ENCODE measurements around the gene ELL. TPM values are rescaled to one million over a fixed set of nuclear protein-coding genes. Genes with fewer than 3 reads are reported as not detected.

ELL gene
- 22.1 and 24.2 TPM in 2 replicates for total RNA-seq (2014; rRNA removed; shearing (Covaris generic))
- polyA plus RNA-seq (2016; fragmentation: Nextera tagmentation; extraction: Ambion mirVana), result 16.4 and 17.1 TPM in 2 replicates

GRCh38 chr19:18521692-18522123 lies at the start of gene ELL:
ELL (minus strand) TSS chr19:18522070; CDS start chr19:18522055, 15 bp downstream.
- Histone ChIP-seq H4K20me1 (ENCODE audit: insufficient read depth) (0 out of 2 replicates have a peak, but pooled peaks cover 5% of the 10 kb centered on the region), H3K9me3 (ENCODE audit: low read depth) (no peaks in the 10 kb centered on the region), H3K79me2 (ENCODE audit: insufficient read depth) (peaks cover 50% of the 10 kb centered on the region), H3K9me2 (ENCODE audit: insufficient read depth) (no peaks in the 10 kb centered on the region), H3K27ac (peak within 1 kb of the TSS; percentile 98), H3K36me3 (ENCODE audit: low read depth) (no peaks in the 10 kb centered on the region), H3K4me1 (ENCODE audit: insufficient read depth) (peaks cover 12% of the 10 kb centered on the region), H3K4me2 (ENCODE audit: unreplicated experiment) (peak within 1 kb of the TSS; percentile 88), H3K27me3 (replicated peaks; ENCODE audit: insufficient read depth) (no peaks in the 10 kb centered on the region), H2AFZ (peak within 1 kb of the TSS; percentile 75), H3K4me3 (peak within 1 kb of the TSS; percentile 90), H3F3A (ENCODE audit: insufficient read depth) (peaks cover 25% of the 10 kb centered on the region; the same call in 1 of the 2 replicates), H3K9ac (peak within 1 kb of the TSS; percentile 98)
- DNase-seq, result no peak
- in situ Hi-C loops (cut with MboI), result no loop called here
- TF ChIP-seq EZH2phosphoT487 (IDR thresholded peaks at IDR 0.05; ENCODE audit: insufficient read depth, low read depth), result no peak
- TF ChIP-seq EZH2 (IDR thresholded peaks at IDR 0.05; ENCODE audit: insufficient read depth, poor library complexity, severe bottlenecking), result no peak
- 1 to 2% methylated on average over 36 to 44 of the region's 52 CpGs for WGBS, 2 experiments (ENCODE audit: low coverage in 1 of 2, low lambda C conversion rate in 2 of 2, missing lambda C conversion rate in 2 of 2)

- Histone ChIP-seq H3K27ac (no peak overlapping the region), H3K79me2 (ENCODE audit: insufficient read depth) (peaks cover 17% of the 10 kb centered on the region), H3K9me3 (ENCODE audit: low read depth) (no peaks in the 10 kb centered on the region), H2AFZ (no peak overlapping the region), H3K9ac (no peak overlapping the region), H3K27me3 (replicated peaks; ENCODE audit: insufficient read depth) (no peaks in the 10 kb centered on the region), H3K4me3 (no peak overlapping the region), H3K9me2 (ENCODE audit: insufficient read depth) (no peaks in the 10 kb centered on the region), H3K4me1 (ENCODE audit: insufficient read depth) (peaks cover 9% of the 10 kb centered on the region), H3K36me3 (ENCODE audit: low read depth) (peaks cover 15% of the 10 kb centered on the region; the same call in 1 of the 2 replicates), H4K20me1 (ENCODE audit: insufficient read depth) (no peaks in the 10 kb centered on the region), H3F3A (ENCODE audit: insufficient read depth) (peaks cover 7% of the 10 kb centered on the region), H3K4me2 (ENCODE audit: unreplicated experiment) (no peak overlapping the region)
- WGBS, 2 experiments (ENCODE audit: low coverage in 1 of 2, low lambda C conversion rate in 2 of 2, missing lambda C conversion rate in 2 of 2), result 88 to 89% methylated on average over 15 of the region's 15 CpGs
- no peak for DNase-seq
- in situ Hi-C loops (cut with MboI), result no loop called here
- TF ChIP-seq EZH2 (IDR thresholded peaks at IDR 0.05; ENCODE audit: insufficient read depth, poor library complexity, severe bottlenecking), result no peak
- no peak for TF ChIP-seq EZH2phosphoT487 (IDR thresholded peaks at IDR 0.05; ENCODE audit: insufficient read depth, low read depth)
Observed at GRCh38 chr19:18568367-18568766, 46.5 kb upstream of the ELL start.

- H3K27me3 ChIP-seq (replicated peaks; ENCODE audit: insufficient read depth), result no peaks in the 10 kb centered on the region
- H3K4me2 ChIP-seq (ENCODE audit: unreplicated experiment), result no peak overlapping the region
- TF ChIP-seq EZH2phosphoT487 (IDR thresholded peaks at IDR 0.05; ENCODE audit: insufficient read depth, low read depth) (no peak), EZH2 (IDR thresholded peaks at IDR 0.05; ENCODE audit: insufficient read depth, poor library complexity, severe bottlenecking) (no peak)
- H4K20me1 ChIP-seq (ENCODE audit: insufficient read depth), result no peaks in the 10 kb centered on the region
- no peak overlapping the region for H3K4me3 ChIP-seq
- WGBS, 2 experiments (ENCODE audit: low coverage in 1 of 2, low lambda C conversion rate in 2 of 2, missing lambda C conversion rate in 2 of 2), result 96 to 97% methylated on average over 8 of the region's 8 CpGs
- no peak overlapping the region for H3K27ac ChIP-seq
- H3K79me2 ChIP-seq (ENCODE audit: insufficient read depth), result peaks cover 10% of the 10 kb centered on the region
- no peak overlapping the region for H3K9ac ChIP-seq
- peaks cover 7% of the 10 kb centered on the region for H3F3A ChIP-seq (ENCODE audit: insufficient read depth)
- peaks cover 13% of the 10 kb centered on the region; the same call in 1 of the 2 replicates for H3K36me3 ChIP-seq (ENCODE audit: low read depth)
- H3K9me3 ChIP-seq (ENCODE audit: low read depth), result no peaks in the 10 kb centered on the region
- no peak overlapping the region for H2AFZ ChIP-seq
- H3K9me2 ChIP-seq (ENCODE audit: insufficient read depth), result no peaks in the 10 kb centered on the region
- no peak for DNase-seq
- in situ Hi-C loops (cut with MboI), result no loop called here
- no peaks in the 10 kb centered on the region for H3K4me1 ChIP-seq (ENCODE audit: insufficient read depth)
Observed at GRCh38 chr19:18566953-18567352, 45.1 kb upstream of the ELL start.

GRCh38 chr19:18562086-18562485 lies 40.2 kb upstream of the ELL start:
- H3K9me3 ChIP-seq (ENCODE audit: low read depth), result no peaks in the 10 kb centered on the region
- peaks cover 13% of the 10 kb centered on the region; the same call in 1 of the 2 replicates for H3K36me3 ChIP-seq (ENCODE audit: low read depth)
- H3K4me3 ChIP-seq, result no peak overlapping the region
- DNase-seq, result peak; percentile 37
- peak overlapping the region; percentile 7; the same call in 1 of the 2 replicates for H3K27ac ChIP-seq
- peaks cover 50% of the 10 kb centered on the region for H3K79me2 ChIP-seq (ENCODE audit: insufficient read depth)
- TF ChIP-seq EZH2 (IDR thresholded peaks at IDR 0.05; ENCODE audit: insufficient read depth, poor library complexity, severe bottlenecking), result no peak
- TF ChIP-seq EZH2phosphoT487 (IDR thresholded peaks at IDR 0.05; ENCODE audit: insufficient read depth, low read depth), result no peak
- in situ Hi-C loops (cut with MboI), result no loop called here
- no peak overlapping the region for H3K9ac ChIP-seq
- H2AFZ ChIP-seq, result no peak overlapping the region
- no peaks in the 10 kb centered on the region for H3K27me3 ChIP-seq (replicated peaks; ENCODE audit: insufficient read depth)
- no peaks in the 10 kb centered on the region for H4K20me1 ChIP-seq (ENCODE audit: insufficient read depth)
- no peak overlapping the region for H3K4me2 ChIP-seq (ENCODE audit: unreplicated experiment)
- peaks cover 12% of the 10 kb centered on the region for H3K4me1 ChIP-seq (ENCODE audit: insufficient read depth)
- no peaks in the 10 kb centered on the region for H3K9me2 ChIP-seq (ENCODE audit: insufficient read depth)
- WGBS, 2 experiments (ENCODE audit: low coverage in 1 of 2, low lambda C conversion rate in 2 of 2, missing lambda C conversion rate in 2 of 2), result 59 to 61% methylated on average over 13 to 14 of the region's 14 CpGs
- 0 out of 2 replicates have a peak, but pooled peaks cover 6% of the 10 kb centered on the region for H3F3A ChIP-seq (ENCODE audit: insufficient read depth)

All from GM23248 (cell line).